ENCODE data around the gene EFTUD2. TPM values are rescaled to one million over a fixed set of nuclear protein-coding genes. Genes with fewer than 3 reads are reported as not detected.

The EFTUD2 gene
- polyA plus RNA-seq, 1 donor, result 67.8 TPM

- Histone ChIP-seq H3K9me3 (ENCODE audit: control insufficient read depth, low read depth, low read length) (no peaks in the 10 kb centered on the region), H3K27me3 (ENCODE audit: control insufficient read depth, insufficient read depth, low read length) (no peaks in the 10 kb centered on the region), H3K27ac (ENCODE audit: low read length) (no peak overlapping the region), H3K36me3 (ENCODE audit: control insufficient read depth, insufficient read depth, low read length) (peaks cover 13% of the 10 kb centered on the region), H3K4me3 (ENCODE audit: low read length) (no peak overlapping the region), H3K4me1 (ENCODE audit: control insufficient read depth, insufficient read depth, low read length) (no peaks in the 10 kb centered on the region)
- no peak for DNase-seq
- 100% methylated on average over 1 of the region's 3 CpGs for WGBS (ENCODE audit: insufficient coverage, low lambda C conversion rate)
Measured at GRCh38 chr17:44807817-44808155, 91.5 kb downstream of the EFTUD2 start.

- WGBS (ENCODE audit: insufficient coverage, low lambda C conversion rate), result 80% methylated on average over 1 of the region's 4 CpGs
- no peak for DNase-seq
- no peaks in the 10 kb centered on the region for H3K9me3 ChIP-seq (ENCODE audit: control insufficient read depth, low read depth, low read length)
- no peaks in the 10 kb centered on the region for H3K4me1 ChIP-seq (ENCODE audit: control insufficient read depth, insufficient read depth, low read length)
- no peaks in the 10 kb centered on the region for H3K27me3 ChIP-seq (ENCODE audit: control insufficient read depth, insufficient read depth, low read length)
- no peak overlapping the region for H3K4me3 ChIP-seq (ENCODE audit: low read length)
- H3K27ac ChIP-seq (ENCODE audit: low read length), result no peak overlapping the region
- peaks cover 13% of the 10 kb centered on the region for H3K36me3 ChIP-seq (ENCODE audit: control insufficient read depth, insufficient read depth, low read length)
Measured at GRCh38 chr17:44807093-44807816, 92.0 kb downstream of the EFTUD2 start.

- H3K27me3 ChIP-seq (ENCODE audit: control insufficient read depth, insufficient read depth, low read length), result no peaks in the 10 kb centered on the region
- H3K9me3 ChIP-seq (ENCODE audit: control insufficient read depth, low read depth, low read length), result no peaks in the 10 kb centered on the region
- DNase-seq, result peak in 1 of 2 donors; percentile 19
- H3K36me3 ChIP-seq (ENCODE audit: control insufficient read depth, insufficient read depth, low read length), result peaks cover 13% of the 10 kb centered on the region
- no CpG with 5 or more reads among the region's 10 CpGs for WGBS (ENCODE audit: insufficient coverage, low lambda C conversion rate)
- H3K4me1 ChIP-seq (ENCODE audit: control insufficient read depth, insufficient read depth, low read length), result no peaks in the 10 kb centered on the region
- H3K4me3 ChIP-seq (ENCODE audit: low read length), result no peak overlapping the region
- peak overlapping the region; percentile 36 for H3K27ac ChIP-seq (ENCODE audit: low read length)
Measured at GRCh38 chr17:44804302-44805089, 94.7 kb downstream of the EFTUD2 start.

GRCh38 chr17:44801880-44802279 is 97.4 kb downstream of the EFTUD2 start:
- Histone ChIP-seq H3K4me1 (ENCODE audit: control insufficient read depth, insufficient read depth, low read length) (no peaks in the 10 kb centered on the region), H3K4me3 (ENCODE audit: low read length) (no peak overlapping the region), H3K27ac (ENCODE audit: low read length) (no peak overlapping the region), H3K36me3 (ENCODE audit: control insufficient read depth, insufficient read depth, low read length) (peaks cover 13% of the 10 kb centered on the region), H3K9me3 (ENCODE audit: control insufficient read depth, low read depth, low read length) (no peaks in the 10 kb centered on the region), H3K27me3 (ENCODE audit: control insufficient read depth, insufficient read depth, low read length) (no peaks in the 10 kb centered on the region)
- WGBS (ENCODE audit: insufficient coverage, low lambda C conversion rate), result 100% methylated on average over 1 of the region's 5 CpGs
- DNase-seq, result no peak

Other genes starting within 250 kb of the EFTUD2 start
- 0.55 TPM for gene MEIOC, start 243.0 kb downstream of the EFTUD2 start, polyA plus RNA-seq
- 25.5 TPM for gene CCDC43, start 209.7 kb downstream of the EFTUD2 start, polyA plus RNA-seq
- 11.6 TPM for gene DBF4B, start 190.8 kb downstream of the EFTUD2 start, polyA plus RNA-seq
- 1.2 TPM for gene ADAM11, start 140.5 kb downstream of the EFTUD2 start, polyA plus RNA-seq
- gene GJC1, start 69.2 kb downstream of the EFTUD2 start, polyA plus RNA-seq, result 8.2 TPM
- gene HIGD1B, start 51.6 kb downstream of the EFTUD2 start, polyA plus RNA-seq, result 1.8 TPM
- gene GFAP, start 16.1 kb upstream of the EFTUD2 start, polyA plus RNA-seq, result 0.34 TPM
- gene KIF18B, start 48.3 kb upstream of the EFTUD2 start, polyA plus RNA-seq, result 7.7 TPM
- 14.3 TPM for gene C1QL1, start 68.9 kb upstream of the EFTUD2 start, polyA plus RNA-seq
- 26.3 TPM for gene DCAKD, start 152.2 kb upstream of the EFTUD2 start, polyA plus RNA-seq
- 51.0 TPM for gene NMT1, start 161.9 kb upstream of the EFTUD2 start, polyA plus RNA-seq
- gene PLCD3, start 233.1 kb upstream of the EFTUD2 start, polyA plus RNA-seq, result 13.7 TPM
- gene ACBD4, start 236.2 kb upstream of the EFTUD2 start, polyA plus RNA-seq, result 16.6 TPM
- gene HEXIM1, start 249.0 kb upstream of the EFTUD2 start, polyA plus RNA-seq, result 36.1 TPM